Ramos (cell line): ENCODE results near the gene PRKCA.

Experiments used
- in situ Hi-C: fragments of 300-500 bp; cut with MboI; formaldehyde crosslinking; loops from one replicate; pipeline ENCODE4 v1.14.3; 2022; ENCODE audit warnings: low sequenced_read_pairs; ENCODE audit not compliant: unreplicated experiment

PRKCA gene

GRCh38 chr17:66523378-66524200, 221.2 kb downstream of the PRKCA start:
- in situ Hi-C loops: no loop called here

GRCh38 chr17:66524877-66525276, 222.5 kb downstream of the PRKCA start:
- in situ Hi-C loops: no loop called here

GRCh38 chr17:66525338-66525737, 222.9 kb downstream of the PRKCA start:
- in situ Hi-C loops: no loop called here

- in situ Hi-C loops: no loop called here
Observed at GRCh38 chr17:66526827-66527226, 224.4 kb downstream of the PRKCA start.

- in situ Hi-C loops: no loop called here
Observed at GRCh38 chr17:66527335-66527734, 224.9 kb downstream of the PRKCA start.

GRCh38 chr17:66531851-66532295, 229.5 kb downstream of the PRKCA start:
- in situ Hi-C loops: no loop called here

GRCh38 chr17:66533572-66533971, 231.2 kb downstream of the PRKCA start:
- in situ Hi-C loops: no loop called here

GRCh38 chr17:66533986-66534385, 231.6 kb downstream of the PRKCA start:
- in situ Hi-C loops: no loop called here

GRCh38 chr17:66535611-66536010, 233.2 kb downstream of the PRKCA start:
- in situ Hi-C loops: loop anchor here (5.0 kb wide), 1 partner anchor 88 kb away; no protein-coding TSS in a partner anchor

GRCh38 chr17:66537502-66537901, 235.1 kb downstream of the PRKCA start:
- in situ Hi-C loops: loop anchor here (5.0 kb wide), 1 partner anchor 90 kb away; no protein-coding TSS in a partner anchor

GRCh38 chr17:66538776-66539175, 236.4 kb downstream of the PRKCA start:
- in situ Hi-C loops: loop anchor here (5.0 kb wide), 1 partner anchor 91 kb away; no protein-coding TSS in a partner anchor

- in situ Hi-C loops: no loop called here
Observed at GRCh38 chr17:66540131-66540781, 237.8 kb downstream of the PRKCA start.

GRCh38 chr17:66541461-66542128, 239.2 kb downstream of the PRKCA start:
- in situ Hi-C loops: no loop called here

- in situ Hi-C loops: no loop called here
Observed at GRCh38 chr17:66542129-66542966, 239.9 kb downstream of the PRKCA start.

GRCh38 chr17:66542967-66543520, 240.6 kb downstream of the PRKCA start:
- in situ Hi-C loops: no loop called here

- in situ Hi-C loops: no loop called here
Observed at GRCh38 chr17:66543526-66543925, 241.1 kb downstream of the PRKCA start.

GRCh38 chr17:66545918-66546317, 243.5 kb downstream of the PRKCA start:
- in situ Hi-C loops: no loop called here

GRCh38 chr17:66547151-66547865, 244.9 kb downstream of the PRKCA start:
- in situ Hi-C loops: no loop called here

GRCh38 chr17:66548158-66548557, 245.7 kb downstream of the PRKCA start:
- in situ Hi-C loops: no loop called here
